Bone marrow (tissue), 2 donors: ENCODE measurements around the gene UBR2.

Source experiments
- DNase-seq, 2 donors: peaks; one replicate each; lab custom pipeline; 2025; lab: John Stamatoyannopoulos, UW

The UBR2 gene

DNA sequence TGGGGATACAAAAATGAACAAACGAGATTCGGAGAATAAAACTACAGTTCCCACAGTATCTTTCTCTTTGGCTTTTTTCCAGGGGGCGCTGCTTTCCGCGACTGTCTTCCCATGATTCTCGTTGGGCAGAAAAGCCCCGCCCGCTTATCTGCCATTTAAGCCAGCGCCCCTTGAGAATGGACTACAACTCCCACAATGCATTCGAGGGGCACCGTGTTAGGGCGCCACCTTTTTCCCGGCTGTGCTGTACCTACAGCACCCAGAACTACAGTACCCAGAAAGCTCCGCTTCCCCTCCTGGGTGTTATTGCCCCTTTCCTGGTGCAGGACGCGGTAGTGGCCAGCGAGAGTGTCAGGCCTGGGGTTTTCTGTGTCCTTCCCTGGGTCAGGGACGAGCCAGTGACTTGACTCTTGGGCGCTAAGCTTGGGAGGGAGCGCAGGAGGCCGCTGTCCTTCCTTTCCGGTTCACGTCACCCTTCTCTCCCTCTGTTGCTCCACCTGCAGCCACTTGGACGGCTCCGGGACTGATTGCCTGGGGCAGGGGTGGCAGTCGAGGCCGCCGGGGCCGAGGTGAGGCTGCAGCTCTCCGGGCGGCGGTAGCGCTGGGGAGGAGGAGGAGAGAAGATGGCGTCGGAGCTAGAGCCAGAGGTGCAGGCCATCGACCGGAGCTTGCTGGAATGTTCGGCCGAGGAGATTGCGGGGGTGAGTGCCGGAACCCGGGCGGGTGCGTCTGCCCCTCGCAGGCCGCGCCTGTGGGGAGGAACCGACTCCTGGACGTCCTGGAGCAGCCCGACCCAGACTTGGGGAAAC is at the start of gene UBR2:
UBR2 (plus strand) TSS at position 333 of the 809 bp plus-strand sequence; CDS start at position 624, 291 bp downstream.
- peak; percentile 90 to 98 for DNase-seq

DNA sequence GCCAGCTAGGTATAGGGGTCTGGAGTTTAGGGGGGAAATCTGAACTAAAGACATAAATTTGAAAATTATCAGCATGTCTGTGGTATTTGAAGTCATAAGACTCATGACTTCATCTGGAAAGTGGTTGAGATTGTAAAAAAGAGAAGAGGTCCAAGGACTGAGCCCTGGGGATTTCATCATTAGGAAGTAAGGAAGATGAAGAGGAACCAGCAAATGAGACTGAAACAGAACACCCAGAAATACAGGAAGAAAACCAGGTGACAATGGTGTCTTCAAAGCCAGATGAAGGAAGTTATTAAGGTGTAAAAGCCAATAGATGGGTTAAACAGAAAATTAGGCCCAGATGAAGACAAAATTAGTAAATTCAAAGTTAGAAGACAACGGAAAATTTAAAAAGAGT is 49.1 kb upstream of the UBR2 start:
- no peak for DNase-seq

DNA sequence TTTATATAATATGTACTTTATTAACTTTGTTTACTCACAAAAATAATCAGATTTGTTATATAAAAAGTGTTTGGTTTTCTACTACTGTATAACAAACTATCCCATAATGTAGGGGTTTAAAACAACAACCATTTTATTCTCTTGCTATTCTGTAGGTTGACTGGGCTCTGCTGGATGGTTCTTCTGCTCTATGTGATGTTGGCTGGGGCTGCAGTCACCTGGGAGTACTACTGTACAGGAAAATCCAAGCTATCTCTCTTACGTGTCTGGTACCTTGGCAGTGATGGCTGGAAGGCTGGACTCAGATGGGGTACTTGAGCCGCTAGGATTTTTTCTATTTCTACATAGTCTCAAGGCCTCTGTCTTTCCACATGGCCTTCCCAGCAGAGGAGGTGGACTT is 44.0 kb upstream of the UBR2 start:
- no peak for DNase-seq

DNA sequence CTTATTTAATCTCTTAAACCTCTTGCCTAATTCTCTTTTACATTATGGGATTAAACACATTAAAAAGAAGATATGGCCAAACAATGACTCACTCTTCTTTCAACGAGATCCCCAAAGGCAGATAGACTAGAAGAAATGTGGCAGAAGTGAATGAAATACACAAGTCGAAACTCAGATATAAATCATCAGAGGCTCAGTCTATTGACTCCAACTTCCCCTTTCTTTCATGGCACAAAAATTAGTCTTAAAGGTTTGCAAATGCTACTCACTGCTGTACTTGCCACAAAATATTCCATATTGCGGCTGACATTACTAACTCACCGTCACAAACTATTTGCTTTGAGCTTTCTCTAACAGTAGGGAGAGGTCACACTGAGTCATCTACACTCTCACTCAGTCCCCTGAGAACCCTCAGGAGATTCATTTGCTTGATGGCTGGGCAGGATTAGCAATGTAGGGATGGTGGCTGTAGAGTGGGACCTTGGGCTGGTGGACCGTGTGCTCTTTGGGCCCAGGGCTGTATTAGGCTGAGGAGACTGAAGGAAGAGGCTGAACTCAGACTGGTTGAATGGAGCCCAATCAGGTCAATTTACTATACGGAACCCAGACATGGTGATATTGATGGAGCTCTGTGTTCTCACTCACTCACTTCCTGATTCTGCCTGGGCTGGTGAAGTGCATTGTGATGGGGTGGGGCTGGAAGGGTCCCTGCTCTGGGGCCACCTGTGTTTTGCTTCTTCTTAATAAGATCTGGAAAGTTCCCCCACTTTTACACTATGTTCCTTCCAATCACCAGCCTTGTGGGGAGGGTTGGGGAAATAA is 42.8 kb upstream of the UBR2 start:
- peak in 1 of 2 donors; percentile 94 for DNase-seq

GRCh38 chr6:42522036-42522435 is 41.8 kb upstream of the UBR2 start:
- no peak for DNase-seq

GRCh38 chr6:42522942-42523814 is 40.7 kb upstream of the UBR2 start:
- DNase-seq: no peak

GRCh38 chr6:42525206-42525605 is 38.6 kb upstream of the UBR2 start:
- no peak for DNase-seq

DNA sequence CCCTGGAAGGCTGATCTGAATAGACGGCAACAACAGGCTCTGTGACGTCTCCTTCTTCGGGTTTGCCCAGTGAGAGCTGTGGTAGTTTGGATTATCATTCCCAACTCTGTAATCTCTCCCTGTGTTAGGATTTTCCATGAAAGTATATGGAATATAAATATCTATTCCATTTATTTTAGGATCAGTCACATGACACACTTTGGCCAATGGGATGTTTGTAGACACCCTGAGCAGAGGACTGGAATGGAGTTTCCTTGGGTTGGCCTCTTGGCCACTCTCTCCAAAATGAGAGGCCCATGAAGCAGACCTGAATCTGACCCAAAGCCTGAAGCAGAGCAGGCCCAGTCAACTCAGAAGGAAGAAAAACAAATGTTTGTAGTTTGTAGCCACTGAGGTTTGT is 37.2 kb upstream of the UBR2 start:
- DNase-seq: no peak

- DNase-seq: no peak
Observed at GRCh38 chr6:42527204-42527603, 36.6 kb upstream of the UBR2 start.

- no peak for DNase-seq
Observed at GRCh38 chr6:42530296-42530695, 33.5 kb upstream of the UBR2 start.

DNA sequence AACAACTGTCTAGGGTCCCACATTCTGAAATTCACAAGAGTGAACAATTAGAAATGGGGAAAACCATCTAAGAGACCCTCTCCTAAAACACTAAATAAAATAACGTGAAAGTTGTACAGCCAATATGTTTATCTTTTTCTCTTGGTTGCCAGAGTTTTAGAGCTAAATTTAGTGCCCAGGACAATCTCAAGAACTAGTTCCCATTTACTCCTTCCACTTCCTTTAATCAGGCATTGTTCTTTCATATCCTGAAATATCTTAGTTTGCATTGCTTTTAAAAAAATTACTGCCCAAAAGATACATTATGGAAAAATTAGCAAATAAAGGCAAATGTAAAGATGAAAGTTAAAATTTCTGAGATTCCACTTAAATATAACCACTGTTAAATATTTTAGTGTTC is 33.1 kb upstream of the UBR2 start:
- no peak for DNase-seq

GRCh38 chr6:42532038-42532669 is 31.7 kb upstream of the UBR2 start:
- DNase-seq: peak in 1 of 2 donors; percentile 55

- DNase-seq: no peak
Observed at GRCh38 chr6:42533794-42534193, 30.0 kb upstream of the UBR2 start.

- DNase-seq: no peak
Observed at GRCh38 chr6:42537536-42537935, 26.3 kb upstream of the UBR2 start.

GRCh38 chr6:42539135-42539534 is 24.7 kb upstream of the UBR2 start:
- no peak for DNase-seq

GRCh38 chr6:42545226-42545773 is 18.5 kb upstream of the UBR2 start:
- DNase-seq: no peak

- peak; percentile 70 to 82 for DNase-seq
Observed at GRCh38 chr6:42547407-42548329, 16.2 kb upstream of the UBR2 start.

DNA sequence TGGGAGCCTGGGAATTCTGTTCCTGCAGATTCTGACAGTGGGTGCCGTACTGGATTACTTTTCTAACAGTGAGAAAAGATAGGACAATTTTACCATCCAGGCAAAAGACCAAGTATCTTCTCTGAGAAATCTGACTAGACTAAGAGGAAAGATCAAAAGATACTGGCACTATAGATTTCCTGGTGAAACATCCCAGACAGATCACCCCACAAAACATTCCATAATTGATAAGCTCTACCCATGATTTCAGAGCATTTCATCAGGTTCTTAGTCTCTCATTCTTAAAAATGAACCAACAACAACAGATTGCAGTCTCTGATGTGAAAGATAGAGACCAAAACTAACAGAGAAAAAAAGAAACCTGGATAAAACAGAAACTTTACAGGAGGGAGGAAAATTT is 13.6 kb upstream of the UBR2 start:
- DNase-seq: no peak

DNA sequence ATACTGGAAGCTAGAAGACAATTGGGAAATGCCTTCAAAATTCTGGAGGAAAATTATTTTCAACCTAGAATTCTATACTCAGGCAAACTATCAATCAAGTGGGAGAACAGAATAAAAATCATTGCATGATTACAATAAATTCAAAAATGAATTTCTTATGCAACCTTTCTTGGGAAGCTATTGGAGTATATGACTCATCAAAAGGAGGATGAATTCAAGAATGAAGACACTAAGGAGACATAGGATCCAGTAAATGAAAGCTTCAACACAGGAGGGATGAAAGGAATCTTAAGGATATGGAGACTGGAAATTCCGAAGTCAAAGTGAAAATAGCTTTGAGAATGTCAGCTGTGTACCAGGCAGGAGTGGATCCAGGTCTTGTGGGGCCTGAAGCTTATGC is 12.6 kb upstream of the UBR2 start:
- no peak for DNase-seq

- no peak for DNase-seq
Observed at GRCh38 chr6:42552380-42552779, 11.4 kb upstream of the UBR2 start.
